Activated naive CD4-positive, alpha-beta T cell treated with anti-CD3 and anti-CD28 coated beads for 36 hours (primary cell): ENCODE results near the gene RWDD1. TPM values are rescaled to one million over a fixed set of nuclear protein-coding genes. Genes with fewer than 3 reads are reported as not detected.

ENCODE experiments used
- CTCF ChIA-PET: fragments of 350-600 bp; sonication (Branson Sonifier 250); formaldehyde crosslinking; loops from one replicate; lab custom pipeline; 2021; ENCODE audit warnings: antibody characterized with exemption; lab: Charles Lee
- DNase-seq: peaks from one replicate; pipeline ENCODE4 v3.0.0-alpha.2; 2020
- H3K27ac Mint-ChIP-seq: one replicate; pipeline ENCODE4 v1.8.0; 2021; ENCODE audit warnings: mild to moderate bottlenecking, mixed read lengths
- H3K27me3 Mint-ChIP-seq: one replicate; pipeline ENCODE4 v1.8.0; 2021; ENCODE audit warnings: low read depth, mixed read lengths
- H3K36me3 Mint-ChIP-seq: one replicate; pipeline ENCODE4 v1.8.0; 2021; ENCODE audit warnings: low read depth, mixed read lengths
- H3K4me1 Mint-ChIP-seq: one replicate; pipeline ENCODE4 v1.8.0; 2021; ENCODE audit warnings: low read depth, mixed read lengths
- H3K4me3 Mint-ChIP-seq: one replicate; pipeline ENCODE4 v1.8.0; 2021; ENCODE audit warnings: mild to moderate bottlenecking, moderate library complexity, mixed read lengths
- H3K9me3 Mint-ChIP-seq: one replicate; pipeline ENCODE4 v1.8.0; 2021; ENCODE audit warnings: mixed read lengths
- intact Hi-C: fragments of 100-400 bp; cut with micrococcal nuclease; formaldehyde crosslinking; loops from one replicate; pipeline ENCODE4 v1.15.1; 2023
- total RNA-seq, 2 experiments: library from RNA; stranded (reverse); gene quantifications; one replicate each; pipeline ENCODE4 v1.2.3, GENCODE V29; 2021

RWDD1 gene
- 10 to 100 TPM; 47.8 to 50.3 TPM for total RNA-seq

GRCh38 chr6:116570856-116571682 is at the start of gene RWDD1:
TSS of gene RWDD1 (plus strand) at chr6:116571504. CDS start at chr6:116571583, 79 bp downstream.
- intact Hi-C loops = loop anchor here (1.0 to 2.0 kb wide), 9 partner anchors 45 to 1104 kb away; partner anchors contain the start of genes DSE, KPNA5, NT5DC1 and NUS1
- no peaks in the 10 kb centered on the region for H3K9me3 Mint-ChIP-seq
- peak; percentile 99 for DNase-seq

GRCh38 chr6:116522896-116523295 is 48.4 kb upstream of the RWDD1 start:
- intact Hi-C loops = no loop called here
- Mint-ChIP-seq H3K27ac (no peak overlapping the region), H3K36me3 (no peaks in the 10 kb centered on the region), H3K4me3 (no peak overlapping the region), H3K9me3 (no peaks in the 10 kb centered on the region), H3K27me3 (peaks cover 5% of the 10 kb centered on the region), H3K4me1 (no peaks in the 10 kb centered on the region)
- CTCF ChIA-PET = interaction anchor here (0.6 to 1.8 kb wide), 4 partner anchors 12 to 235 kb away, joined by 3 to 7 read pairs (median 4); no protein-coding TSS in a partner anchor
- no peak for DNase-seq

More at GRCh38 chr6:116570856-116571682, at the start of gene RWDD1:
- peak within 1 kb of the TSS; percentile 93 for H3K4me3 Mint-ChIP-seq
- H3K4me1 Mint-ChIP-seq = peaks cover 49% of the 10 kb centered on the region
- peaks cover 10% of the 10 kb centered on the region for H3K36me3 Mint-ChIP-seq
- CTCF ChIA-PET = interaction anchor here (0.7 to 4.8 kb wide), 13 partner anchors 9 to 283 kb away, joined by 3 to 35 read pairs (median 3); partner anchors contain the start of genes CALHM4 and DSE
- H3K27ac Mint-ChIP-seq = peak within 1 kb of the TSS; percentile 88
- no peaks in the 10 kb centered on the region for H3K27me3 Mint-ChIP-seq

GRCh38 chr6:116524236-116524635 is 47.1 kb upstream of the RWDD1 start:
- Mint-ChIP-seq H3K27me3 (peaks cover 2% of the 10 kb centered on the region), H3K9me3 (no peaks in the 10 kb centered on the region), H3K4me1 (no peaks in the 10 kb centered on the region), H3K4me3 (no peak overlapping the region), H3K36me3 (no peaks in the 10 kb centered on the region), H3K27ac (no peak overlapping the region)
- CTCF ChIA-PET = interaction anchor here (0.8 to 1.0 kb wide), 2 partner anchors 11 to 39 kb away, joined by 3 to 4 read pairs; no protein-coding TSS in a partner anchor
- intact Hi-C loops = no loop called here
- no peak for DNase-seq

- no peaks in the 10 kb centered on the region for H3K9me3 Mint-ChIP-seq
- no peaks in the 10 kb centered on the region for H3K36me3 Mint-ChIP-seq
- no peak overlapping the region for H3K27ac Mint-ChIP-seq
- H3K4me1 Mint-ChIP-seq = no peaks in the 10 kb centered on the region
- intact Hi-C loops = no loop called here
- CTCF ChIA-PET = no interaction called here
- H3K4me3 Mint-ChIP-seq = no peak overlapping the region
- no peak for DNase-seq
- H3K27me3 Mint-ChIP-seq = peaks cover 11% of the 10 kb centered on the region
These were observed 43.2 kb upstream of the RWDD1 start for GRCh38 chr6:116528133-116528532.

GRCh38 chr6:116528780-116529179 is 42.5 kb upstream of the RWDD1 start:
- CTCF ChIA-PET = interaction anchor here (0.9 kb wide), 1 partner anchor 241 kb away, joined by 3 read pairs; no protein-coding TSS in a partner anchor
- Mint-ChIP-seq H3K36me3 (no peaks in the 10 kb centered on the region), H3K4me3 (no peak overlapping the region), H3K27ac (no peak overlapping the region), H3K27me3 (peaks cover 11% of the 10 kb centered on the region), H3K4me1 (no peaks in the 10 kb centered on the region), H3K9me3 (no peaks in the 10 kb centered on the region)
- DNase-seq = no peak
- intact Hi-C loops = no loop called here

GRCh38 chr6:116529466-116530290 is 41.6 kb upstream of the RWDD1 start:
- peaks cover 11% of the 10 kb centered on the region for H3K27me3 Mint-ChIP-seq
- H3K36me3 Mint-ChIP-seq = no peaks in the 10 kb centered on the region
- no peaks in the 10 kb centered on the region for H3K4me1 Mint-ChIP-seq
- CTCF ChIA-PET = interaction anchor here (0.9 kb wide), 1 partner anchor 242 kb away, joined by 3 read pairs; no protein-coding TSS in a partner anchor
- no peak overlapping the region for H3K4me3 Mint-ChIP-seq
- H3K9me3 Mint-ChIP-seq = no peaks in the 10 kb centered on the region
- no peak for DNase-seq
- intact Hi-C loops = loop anchor here (10.0 kb wide), 1 partner anchor 425 kb away; the partner anchor contains the start of gene NT5DC1
- H3K27ac Mint-ChIP-seq = no peak overlapping the region

- Mint-ChIP-seq H3K27ac (no peak overlapping the region), H3K27me3 (peaks cover 11% of the 10 kb centered on the region), H3K36me3 (no peaks in the 10 kb centered on the region), H3K4me1 (no peaks in the 10 kb centered on the region), H3K4me3 (no peak overlapping the region), H3K9me3 (no peaks in the 10 kb centered on the region)
- intact Hi-C loops = loop anchor here (10.0 kb wide), 1 partner anchor 426 kb away; the partner anchor contains the start of gene NT5DC1
- DNase-seq = no peak
- CTCF ChIA-PET = no interaction called here
These were observed 40.9 kb upstream of the RWDD1 start for GRCh38 chr6:116530436-116530835.

GRCh38 chr6:116531675-116532570 is 39.4 kb upstream of the RWDD1 start:
- peaks cover 11% of the 10 kb centered on the region for H3K27me3 Mint-ChIP-seq
- no peaks in the 10 kb centered on the region for H3K9me3 Mint-ChIP-seq
- no peaks in the 10 kb centered on the region for H3K36me3 Mint-ChIP-seq
- CTCF ChIA-PET = interaction anchor here (0.6 to 4.5 kb wide), 15 partner anchors 10 to 263 kb away, joined by 3 to 52 read pairs (median 4); partner anchors contain the start of gene RWDD1
- DNase-seq = peak; percentile 79
- H3K27ac Mint-ChIP-seq = no peak overlapping the region
- H3K4me1 Mint-ChIP-seq = no peaks in the 10 kb centered on the region
- intact Hi-C loops = loop anchor here (1.0 to 10.0 kb wide), 7 partner anchors 29 to 522 kb away; partner anchors contain the start of gene NT5DC1
- no peak overlapping the region for H3K4me3 Mint-ChIP-seq

- H3K9me3 Mint-ChIP-seq = no peaks in the 10 kb centered on the region
These were observed 37.9 kb upstream of the RWDD1 start for GRCh38 chr6:116533233-116533957.

GRCh38 chr6:116535109-116535508 is 36.2 kb upstream of the RWDD1 start:
- no peaks in the 10 kb centered on the region for H3K4me1 Mint-ChIP-seq
- H3K27me3 Mint-ChIP-seq = peaks cover 6% of the 10 kb centered on the region
- CTCF ChIA-PET = interaction anchor here (0.6 to 4.5 kb wide), 29 partner anchors 11 to 268 kb away, joined by 3 to 52 read pairs (median 3); partner anchors contain the start of genes CALHM6 and RWDD1
- intact Hi-C loops = loop anchor here (10.0 kb wide), 1 partner anchor 430 kb away; the partner anchor contains the start of gene NT5DC1
- no peaks in the 10 kb centered on the region for H3K36me3 Mint-ChIP-seq
- H3K9me3 Mint-ChIP-seq = no peaks in the 10 kb centered on the region
- H3K4me3 Mint-ChIP-seq = no peak overlapping the region
- no peak for DNase-seq
- H3K27ac Mint-ChIP-seq = no peak overlapping the region

More at GRCh38 chr6:116533233-116533957, 37.9 kb upstream of the RWDD1 start:
- peaks cover 9% of the 10 kb centered on the region for H3K27me3 Mint-ChIP-seq
- no peak overlapping the region for H3K27ac Mint-ChIP-seq
- intact Hi-C loops = loop anchor here (10.0 kb wide), 1 partner anchor 429 kb away; the partner anchor contains the start of gene NT5DC1
- no peak for DNase-seq
- CTCF ChIA-PET = interaction anchor here (0.7 to 4.5 kb wide), 17 partner anchors 9 to 308 kb away, joined by 3 to 52 read pairs (median 5); partner anchors contain the start of gene RWDD1
- H3K4me3 Mint-ChIP-seq = no peak overlapping the region
- no peaks in the 10 kb centered on the region for H3K4me1 Mint-ChIP-seq
- no peaks in the 10 kb centered on the region for H3K36me3 Mint-ChIP-seq
